IMR-90 (cell line): ENCODE measurements around the gene TAGLN2. TPM values are rescaled to one million over a fixed set of nuclear protein-coding genes. Genes with fewer than 3 reads are reported as not detected.

Source experiments
- ATAC-seq: fragments of 200-7000 bp; cut with Tn5 transposase; 2 replicates; pipeline ENCODE4 v1.9.1; 2020; ENCODE audit warnings: low read depth, mild to moderate bottlenecking, moderate library complexity
- BruUV-seq: library from RNA; stranded (reverse); fragments of 400-500 nt; replicated peaks from 2 replicates; lab custom pipeline; 2021; lab: Mats Ljungman, UMichigan
- CTCF ChIA-PET: fragments of 300-600 bp; formaldehyde crosslinking; extraction: SDS; loops from one replicate; lab custom pipeline; 2021; ENCODE audit warnings: antibody characterized with exemption; lab: Yijun Ruan, JAX
- POLR2A ChIA-PET: fragments of 300-600 bp; sonication (Branson Sonifier 250); formaldehyde crosslinking; loops from one replicate; lab custom pipeline; 2022; ENCODE audit warnings: antibody characterized with exemption; ENCODE audit not compliant: unreplicated experiment; lab: Charles Lee
- DNase-seq: peaks from one replicate; pipeline ENCODE4 v3.0.0; 2013
- H2AFZ ChIP-seq: replicated peaks from 2 replicates; pipeline ENCODE3; 2013; ENCODE audit warnings: low read length, mild to moderate bottlenecking; ENCODE audit not compliant: poor library complexity
- H2AK5ac ChIP-seq: 2 replicates; pipeline ENCODE4 v1.6.1; 2013; ENCODE audit warnings: low read depth, low read length, inconsistent platforms
- H2AK9ac ChIP-seq: replicated peaks from 2 replicates; pipeline ENCODE3; 2013; ENCODE audit warnings: mild to moderate bottlenecking, low read depth, low read length, moderate library complexity; ENCODE audit not compliant: poor library complexity
- H2BK120ac ChIP-seq: 2 replicates; pipeline ENCODE4 v1.6.1; 2013; ENCODE audit warnings: low read depth, low read length, inconsistent platforms
- H2BK15ac ChIP-seq: 3 replicates; pipeline ENCODE4 v1.6.1; 2013; ENCODE audit warnings: low read depth, low read length, inconsistent platforms
- H2BK20ac ChIP-seq: 2 replicates; pipeline ENCODE4 v1.6.1; 2013; ENCODE audit warnings: low read depth, mild to moderate bottlenecking, inconsistent platforms, low read length, moderate library complexity
- H2BK5ac ChIP-seq: 2 replicates; pipeline ENCODE4 v1.6.1; 2013; ENCODE audit warnings: mild to moderate bottlenecking, low read depth, low read length, inconsistent platforms; ENCODE audit not compliant: poor library complexity, severe bottlenecking
- H3K14ac ChIP-seq: replicated peaks from 2 replicates; pipeline ENCODE4 v1.6.1; 2013; ENCODE audit warnings: low read depth, low read length, inconsistent platforms
- H3K18ac ChIP-seq: 2 replicates; pipeline ENCODE4 v1.6.1; 2013; ENCODE audit warnings: low read depth, low read length, control low read depth
- H3K23ac ChIP-seq: 2 replicates; pipeline ENCODE4 v1.6.1; 2013; ENCODE audit warnings: low read depth, low read length, inconsistent platforms
- H3K27ac ChIP-seq: 2 replicates; pipeline ENCODE4 v1.5.1; 2013; ENCODE audit warnings: mild to moderate bottlenecking, control low read depth, low read length; ENCODE audit not compliant: insufficient read depth
- H3K27me3 ChIP-seq: 2 replicates; pipeline ENCODE4 v1.6.1; 2013; ENCODE audit warnings: low read length; ENCODE audit not compliant: control insufficient read depth, insufficient read depth
- H3K36me3 ChIP-seq: 2 replicates; pipeline ENCODE4 v1.6.1; 2013; ENCODE audit warnings: low read length, mixed read lengths; ENCODE audit not compliant: control insufficient read depth, insufficient read depth
- H3K4ac ChIP-seq: 2 replicates; pipeline ENCODE4 v1.6.1; 2013; ENCODE audit warnings: low read depth, low read length, inconsistent platforms
- H3K4me1 ChIP-seq: 2 replicates; pipeline ENCODE4 v1.6.1; 2013; ENCODE audit warnings: low read length, mixed read lengths; ENCODE audit not compliant: control insufficient read depth, insufficient read depth
- H3K4me2 ChIP-seq: 2 replicates; pipeline ENCODE4 v1.6.1; 2013; ENCODE audit warnings: low read depth, mild to moderate bottlenecking, control low read depth, low read length, moderate library complexity
- H3K4me3 ChIP-seq: 2 replicates; pipeline ENCODE4 v1.5.1; 2013; ENCODE audit warnings: low read depth, mild to moderate bottlenecking, control low read depth, low read length, moderate library complexity; ENCODE audit not compliant: insufficient read depth
- H3K56ac ChIP-seq: 2 replicates; pipeline ENCODE4 v1.6.1; 2013; ENCODE audit warnings: low read length, inconsistent platforms; ENCODE audit not compliant: insufficient read depth; ENCODE audit errors: extremely low read depth
- H3K79me1 ChIP-seq, 2 experiments: 2 replicates each; pipeline ENCODE4 v1.6.1; 2013; ENCODE audit warnings: low read length in 2 of 2, inconsistent platforms in 1 of 2, low read depth in 1 of 2
- H3K9ac ChIP-seq: 2 replicates; pipeline ENCODE4 v1.6.1; 2013; ENCODE audit warnings: low read depth, low read length, control low read depth
- H3K9me1 ChIP-seq: 2 replicates; pipeline ENCODE4 v1.6.1; 2013; ENCODE audit warnings: low read length, inconsistent platforms; ENCODE audit not compliant: insufficient read depth
- H3K9me3 ChIP-seq: 2 replicates; pipeline ENCODE4 v1.6.1; 2013; ENCODE audit warnings: low read length; ENCODE audit not compliant: control insufficient read depth, insufficient read depth
- H4K20me1 ChIP-seq: 2 replicates; pipeline ENCODE4 v1.6.1; 2013; ENCODE audit warnings: low read length, inconsistent platforms; ENCODE audit not compliant: insufficient read depth
- H4K5ac ChIP-seq: 2 replicates; pipeline ENCODE4 v1.6.1; 2013; ENCODE audit warnings: mild to moderate bottlenecking, low read depth, low read length, control low read depth
- H4K8ac ChIP-seq, 2 experiments: 2 replicates each; pipeline ENCODE4 v1.6.1; 2013; ENCODE audit warnings: low read depth in 2 of 2, low read length in 2 of 2, control low read depth in 1 of 2, inconsistent platforms in 1 of 2
- H4K91ac ChIP-seq: 2 replicates; pipeline ENCODE4 v1.6.1; 2013; ENCODE audit warnings: low read depth, low read length, inconsistent platforms; ENCODE audit not compliant: insufficient read depth
- BHLHE40 ChIP-seq: fragments of 150-350 bp; IDR thresholded peaks from 2 replicates; pipeline ENCODE4 v1.6.1; 2016; ENCODE audit warnings: mild to moderate bottlenecking, low read depth, low read length
- CEBPB ChIP-seq: IDR thresholded peaks from 2 replicates; pipeline ENCODE4 v1.6.1; 2012; ENCODE audit warnings: low read depth, low read length, improper control_type of control experiment
- CHD1 ChIP-seq: IDR thresholded peaks from 2 replicates; pipeline ENCODE4 v1.6.1; 2012; ENCODE audit warnings: low read depth, low read length, improper control_type of control experiment
- CTCF ChIP-seq: conservative IDR thresholded peaks from 2 replicates; pipeline ENCODE4 v1.5.1; 2012; ENCODE audit warnings: mild to moderate bottlenecking, low read depth, low read length, improper control_type of control experiment
- ELK1 ChIP-seq: fragments of 150-350 bp; IDR thresholded peaks from 2 replicates; pipeline ENCODE4 v1.6.1; 2016; ENCODE audit warnings: low read depth, mild to moderate bottlenecking, low read length, moderate library complexity, borderline replicate concordance
- FOS ChIP-seq: fragments of 150-350 bp; IDR thresholded peaks from 2 replicates; pipeline ENCODE4 v1.6.1; 2016; ENCODE audit warnings: low read depth, low read length
- MAFK ChIP-seq: IDR thresholded peaks from 2 replicates; pipeline ENCODE4 v1.6.1; 2012; ENCODE audit warnings: low read depth, low read length, improper control_type of control experiment
- MAZ ChIP-seq: IDR thresholded peaks from 2 replicates; pipeline ENCODE4 v1.6.1; 2012; ENCODE audit warnings: low read depth, mild to moderate bottlenecking, low read length, improper control_type of control experiment, moderate library complexity, borderline replicate concordance
- MXI1 ChIP-seq: IDR thresholded peaks from 2 replicates; pipeline ENCODE4 v1.6.1; 2012; ENCODE audit warnings: low read depth, mild to moderate bottlenecking, low read length, moderate library complexity, borderline replicate concordance
- NFE2L2 ChIP-seq: fragments of 150-350 bp; IDR thresholded peaks from 2 replicates; pipeline ENCODE4 v1.6.1; 2016; ENCODE audit warnings: low read depth, mild to moderate bottlenecking, low read length
- POLR2A ChIP-seq: IDR thresholded peaks from 2 replicates; pipeline ENCODE4 v1.6.1; 2012; ENCODE audit warnings: mild to moderate bottlenecking, low read depth, low read length
- RAD21 ChIP-seq: IDR thresholded peaks from 2 replicates; pipeline ENCODE4 v1.6.1; 2012; ENCODE audit warnings: low read length, improper control_type of control experiment
- RCOR1 ChIP-seq: IDR thresholded peaks from 2 replicates; pipeline ENCODE4 v1.6.1; 2012; ENCODE audit warnings: mild to moderate bottlenecking, low read length, improper control_type of control experiment; ENCODE audit not compliant: insufficient replicate concordance
- RFX5 ChIP-seq: IDR thresholded peaks from 2 replicates; pipeline ENCODE4 v1.8.0; 2012; ENCODE audit warnings: low read depth, mild to moderate bottlenecking, low read length, moderate library complexity
- SMC3 ChIP-seq: fragments of 150-350 bp; IDR thresholded peaks from 2 replicates; pipeline ENCODE4 v1.6.1; 2016; ENCODE audit warnings: low read depth, mild to moderate bottlenecking, antibody characterized with exemption, low read length, moderate library complexity
- USF2 ChIP-seq: fragments of 150-350 bp; IDR thresholded peaks from 2 replicates; pipeline ENCODE4 v1.6.1; 2017; ENCODE audit warnings: mild to moderate bottlenecking, antibody characterized with exemption, low read length, low read depth
- WGBS, 2 experiments: methylation state at CpG; one replicate each; pipeline versions ENCODE4 v1.1.5 to v1.1.7; 2013; ENCODE audit warnings: missing lambda C conversion rate in 2 of 2; ENCODE audit not compliant: insufficient read length in 1 of 2; ENCODE audit errors: extremely low coverage in 2 of 2; 5-methylcytosine and 5-hydroxymethylcytosine counted together
- dilution Hi-C: fragments of 300-500 bp; cut with HindIII; formaldehyde crosslinking; loops from one replicate; pipeline ENCODE4 v1.14.3; 2018; ENCODE audit warnings: low sequenced_read_pairs; ENCODE audit not compliant: unreplicated experiment
- in situ Hi-C: fragments of 300-500 bp; cut with MboI; formaldehyde crosslinking; loops from 3 replicates; pipeline ENCODE4 v1.14.3; 2019; ENCODE audit warnings: low sequenced_read_pairs, inconsistent platforms, mixed read lengths
- intact Hi-C: fragments of 100-400 bp; cut with micrococcal nuclease; formaldehyde crosslinking; loops from 2 replicates; pipeline ENCODE4 v1.10.0; 2022
- polyA plus RNA-seq, 3 experiments: library from polyadenylated mRNA; depleted of rRNA; stranded (reverse); fragments of >200 nt; gene quantifications; 2 replicates each; pipeline ENCODE4 v1.2.3, GENCODE V29; 2012; ENCODE audit warnings: low replicate concordance in 1 of 3
- total RNA-seq: library from RNA; depleted of rRNA; stranded (reverse); fragments of >200 nt; gene quantifications from 2 replicates; pipeline ENCODE4 v1.2.3, GENCODE V29; 2012

TAGLN2 gene
- total and polyA plus RNA-seq, 2 of the 4 experiments (the other 2 are of a cell fraction): 440 to 634 TPM

- dilution Hi-C loops: no loop called here
- no peaks in the 10 kb centered on the region for H3K9me1 ChIP-seq
- BruUV-seq: no TSS peak
Measured at GRCh38 chr1:159868766-159869165, 56.5 kb downstream of the TAGLN2 start.

More at GRCh38 chr1:159868766-159869165, 56.5 kb downstream of the TAGLN2 start:
- Histone ChIP-seq H3K79me1 (no peaks in the 10 kb centered on the region), H3K9ac (no peak overlapping the region), H3K4me2 (no peak overlapping the region), H3K4me3 (no peak overlapping the region), H4K91ac (no peak overlapping the region; the same call in 1 of the 2 replicates), H3K4ac (peak overlapping the region; percentile 8; the same call in 1 of the 2 replicates), H2AFZ (no peak overlapping the region), H4K5ac (no peak overlapping the region), H4K8ac (no peak overlapping the region), H3K18ac (peak overlapping the region; percentile 11; the same call in 1 of the 2 replicates), H4K20me1 (no peaks in the 10 kb centered on the region), H3K27ac (no peak overlapping the region), H3K4me1 (peaks cover 8% of the 10 kb centered on the region), H2AK5ac (0 out of 2 replicates have a peak overlapping the region, but pooled peaks have one; percentile 0), H3K56ac (no peak overlapping the region), H3K36me3 (no peaks in the 10 kb centered on the region), H2AK9ac (peak overlapping the region; percentile 92), H3K27me3 (no peaks in the 10 kb centered on the region), H2BK5ac (no peak overlapping the region), H3K14ac (no peak overlapping the region), H3K9me3 (no peaks in the 10 kb centered on the region), H2BK15ac (no peak overlapping the region; the same call in 2 of the 3 replicates), H2BK120ac (no peak overlapping the region), H3K23ac (no peak overlapping the region), H2BK20ac (no peak overlapping the region)
- ChIA-PET POLR2A (no interaction called here), CTCF (no interaction called here)
- no CpG with 5 or more reads among the region's 3 CpGs for WGBS, 2 experiments
- TF ChIP-seq POLR2A (no peak), ELK1 (no peak), RAD21 (no peak), BHLHE40 (no peak), USF2 (no peak), FOS (no peak), MXI1 (no peak), SMC3 (no peak), CHD1 (no peak), CTCF (no peak), NFE2L2 (no peak), MAZ (no peak), MAFK (no peak), RCOR1 (no peak), RFX5 (no peak), CEBPB (no peak)
- in situ Hi-C loops (no loop called here), intact Hi-C loops (no loop called here)
- ATAC-seq (peak; percentile 32), DNase-seq (no peak)
